Esophagus squamous epithelium (tissue), 5 donors: ENCODE results near the gene SHC4. TPM values are rescaled to one million over a fixed set of nuclear protein-coding genes. Genes with fewer than 3 reads are reported as not detected.
A peak's percentile ranks its signal among the peaks of the same experiment; 100 is the strongest.

ENCODE experiments used
- DNase-seq: peaks from one replicate; lab custom pipeline; 2025; lab: John Stamatoyannopoulos, UW
- H3K27ac ChIP-seq, 4 donors: fragments of 200-600 bp; sonication (generic); one replicate each; pipeline ENCODE4 v1.5.1; 2016 to 2019; ENCODE audit warnings: mild to moderate bottlenecking in 1 of 4
- H3K27me3 ChIP-seq, 4 donors: fragments of 200-600 bp; sonication (generic); 1 replicate in 3 of 4; 2 replicates in 1 of 4; pipeline versions ENCODE4 v1.5.1 to v1.6.0; 2017 to 2021; ENCODE audit warnings: antibody characterized with exemption in 1 of 4
- H3K36me3 ChIP-seq, 3 donors: fragments of 200-600 bp; sonication (generic); one replicate each; pipeline ENCODE4 v1.5.1; 2016 to 2019
- H3K4me1 ChIP-seq, 3 donors: fragments of 200-600 bp; sonication (generic); one replicate each; pipeline ENCODE4 v1.5.1; 2017 to 2019
- H3K4me3 ChIP-seq, 4 donors: fragments of 200-600 bp; sonication (generic); 1 replicate in 3 of 4; 2 replicates in 1 of 4; pipeline ENCODE4 v1.5.1; 2016 to 2019; ENCODE audit warnings: mild to moderate bottlenecking in 2 of 4, moderate library complexity in 1 of 4
- H3K9me3 ChIP-seq, 3 donors: fragments of 200-600 bp; sonication (generic); one replicate each; pipeline ENCODE4 v1.5.1; 2016 to 2019
- CTCF ChIP-seq, 6 experiments: fragments of 450-650 bp in 4 of 6; fragments of 200-600 bp in 2 of 6; sonication (generic) in 2 of 6; IDR thresholded peaks; one replicate each; pipeline ENCODE4 v1.5.1; 2016 to 2019; ENCODE audit warnings: antibody characterized with exemption in 6 of 6, mild to moderate bottlenecking in 4 of 6, moderate library complexity in 4 of 6
- POLR2A ChIP-seq, 4 donors: fragments of 450-650 bp; IDR thresholded peaks; one replicate each; pipeline ENCODE4 v1.6.1; 2017; ENCODE audit warnings: antibody characterized with exemption in 4 of 4, mild to moderate bottlenecking in 4 of 4, moderate library complexity in 3 of 4
- WGBS, 2 donors: methylation state at CpG; one replicate each; pipeline ENCODE4 v1.1.5; 2018; 5-methylcytosine and 5-hydroxymethylcytosine counted together
- intact Hi-C: fragments of 100-400 bp; cut with DNase I; formaldehyde crosslinking; loops from one replicate; pipeline ENCODE4 v1.15.0; 2022
- total RNA-seq, 4 donors: library from RNA; depleted of rRNA; stranded (reverse); fragments of >200 nt; gene quantifications; one replicate each; pipeline ENCODE4 v1.1.0, GENCODE V29; 2016
- donor health status: DM: yes; HTN: yes; CAD: no.

The SHC4 gene
- total RNA-seq, 4 donors from 2014 or later = 0.18 to 0.50 (median 0.38) TPM; not detected in 1

DNA sequence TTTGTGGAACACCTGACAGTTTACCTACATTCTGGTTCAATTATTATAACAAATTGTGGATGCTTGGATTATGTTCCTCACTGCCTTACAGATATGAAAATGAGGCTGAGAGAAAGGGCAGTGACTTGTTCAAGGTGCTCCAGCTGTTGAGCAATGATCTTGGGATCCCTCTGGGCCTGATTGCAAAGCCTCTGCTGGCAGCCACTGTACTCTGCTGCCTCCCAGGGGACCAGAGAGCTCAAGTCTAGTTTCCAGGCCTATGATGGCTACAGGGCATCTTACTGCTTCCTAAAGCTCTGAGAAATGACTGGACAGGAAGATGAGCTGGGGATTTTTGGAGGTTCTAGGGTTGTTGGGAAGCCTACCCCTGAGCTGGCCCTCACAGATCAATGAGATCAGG lies 2.3 kb upstream of the SHC4 start:
- H3K4me1 ChIP-seq = peaks cover 12 to 21% (median 17%) of the 10 kb centered on the region in 3 donors
- no peak overlapping the region for H3K27ac ChIP-seq
- TF ChIP-seq CTCF (IDR thresholded peaks at IDR 0.05) (no peak), POLR2A (IDR thresholded peaks at IDR 0.05) (no peak)
- H3K36me3 ChIP-seq = no peaks in the 10 kb centered on the region
- peaks cover 0 to 50% (median 0%) of the 10 kb centered on the region in 4 donors for H3K27me3 ChIP-seq
- no peaks in the 10 kb centered on the region for H3K9me3 ChIP-seq
- H3K4me3 ChIP-seq = no peak overlapping the region
- no peak for DNase-seq
- intact Hi-C loops = no loop called here

DNA sequence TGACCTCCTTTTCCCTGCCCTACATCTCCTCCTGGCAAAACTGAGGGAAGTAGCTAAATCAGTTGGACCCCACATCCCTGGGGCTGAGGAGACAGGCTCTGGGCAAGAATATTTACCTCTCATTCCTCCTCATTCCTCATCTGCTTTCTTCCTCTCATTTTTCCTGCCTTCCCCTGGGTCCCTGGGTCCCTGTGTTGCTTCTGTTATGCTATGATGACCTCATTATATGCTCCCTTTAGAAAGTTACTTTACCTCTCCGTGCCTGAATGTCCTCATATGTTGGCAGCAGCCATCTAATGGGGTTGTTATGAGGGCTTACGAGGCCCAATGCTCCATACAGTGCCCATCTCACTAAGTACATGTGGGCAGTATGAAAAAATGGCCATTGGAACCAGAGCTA lies 1.2 kb upstream of the SHC4 start:
- Histone ChIP-seq H3K27ac (no peak overlapping the region), H3K27me3 (peaks cover 0 to 48% (median 0%) of the 10 kb centered on the region in 4 donors), H3K4me1 (peaks cover 12 to 21% (median 17%) of the 10 kb centered on the region in 3 donors), H3K36me3 (no peaks in the 10 kb centered on the region), H3K9me3 (no peaks in the 10 kb centered on the region), H3K4me3 (no peak overlapping the region)
- no peak for DNase-seq
- 63 to 78% methylated on average over 2 of the region's 2 CpGs for WGBS, 2 donors
- intact Hi-C loops = no loop called here
- no peak for TF ChIP-seq CTCF (IDR thresholded peaks at IDR 0.05)

DNA sequence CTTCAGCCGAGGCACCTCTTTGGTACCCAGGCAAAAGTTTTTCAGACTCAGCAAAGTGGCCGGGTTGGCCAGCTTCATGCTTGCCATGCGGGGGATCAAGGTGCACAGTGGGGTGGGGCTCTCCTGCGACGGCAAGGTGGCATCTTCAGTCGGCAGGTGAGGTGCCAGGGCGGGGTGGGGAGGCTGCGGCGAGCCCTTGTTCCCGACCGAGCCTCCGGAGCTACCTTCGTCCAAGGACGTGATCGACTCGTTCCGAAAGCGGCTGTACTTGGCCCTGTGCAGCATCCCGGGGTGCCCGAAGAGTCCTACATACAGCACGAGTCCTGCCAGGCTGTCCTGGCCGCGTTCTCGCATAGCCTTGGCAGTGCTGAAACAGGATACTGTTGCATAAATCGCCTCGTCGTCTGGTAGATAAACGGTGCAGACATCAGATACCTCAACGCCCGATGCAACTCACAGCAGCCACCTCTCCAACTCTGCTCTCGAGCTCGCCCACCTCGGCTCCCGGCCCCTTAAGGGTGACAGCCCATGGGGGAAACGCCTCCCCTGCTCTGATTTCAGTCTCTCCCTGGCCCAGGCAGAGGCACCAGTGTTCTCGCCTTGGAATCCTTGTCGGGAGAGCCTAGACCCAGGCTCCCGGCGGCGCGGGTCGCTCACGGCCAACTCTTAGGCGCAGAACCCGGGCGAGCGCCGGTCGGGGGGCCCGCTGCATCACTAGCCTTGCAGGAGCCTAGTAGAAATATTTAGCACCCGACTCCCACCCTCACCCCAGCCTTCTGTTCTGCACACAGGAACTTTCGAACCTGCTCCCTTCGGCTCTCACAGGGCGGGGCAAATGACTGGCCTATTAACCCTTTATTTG lies 826 bp downstream of the SHC4 start:
- Histone ChIP-seq H3K4me3 (peak overlapping the region; percentile 25 to 67 (median 47)), H3K36me3 (no peaks in the 10 kb centered on the region), H3K27ac (peak overlapping the region in 2 of 4 donors; percentile 7 to 16), H3K4me1 (peaks cover 12 to 21% (median 17%) of the 10 kb centered on the region in 3 donors), H3K27me3 (peaks cover 0 to 42% (median 0%) of the 10 kb centered on the region in 4 donors), H3K9me3 (no peaks in the 10 kb centered on the region)
- 0 to 10% methylated on average over 2 to 9 of the region's 54 CpGs for WGBS, 2 donors
- intact Hi-C loops = no loop called here
- DNase-seq = no peak
- TF ChIP-seq CTCF (IDR thresholded peaks at IDR 0.05) (no peak), POLR2A (IDR thresholded peaks at IDR 0.05) (no peak)

DNA sequence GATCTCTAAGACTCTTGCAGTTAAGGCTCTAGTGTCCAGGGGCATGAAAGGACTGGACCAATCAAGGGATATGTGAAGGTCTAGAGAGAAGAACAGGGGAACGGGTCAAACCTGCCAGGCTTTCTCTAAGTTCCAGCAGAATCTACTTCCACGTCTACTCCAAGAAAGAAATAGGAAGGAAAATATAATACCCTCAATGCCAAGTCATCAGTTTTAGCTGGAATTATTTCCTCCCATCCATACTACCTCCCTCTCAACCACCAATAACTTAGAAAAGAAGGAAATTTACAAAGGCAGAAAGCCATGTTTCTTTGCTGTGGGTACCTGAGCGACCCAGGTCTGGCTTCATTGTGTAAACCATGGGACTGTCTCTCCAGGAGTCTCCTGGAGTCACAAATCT lies 7.8 kb downstream of the SHC4 start:
- no peaks in the 10 kb centered on the region for H3K27me3 ChIP-seq
- WGBS, 2 donors = 72 to 86% methylated on average over 3 of the region's 3 CpGs
- DNase-seq = no peak
- H3K4me1 ChIP-seq = no peaks in the 10 kb centered on the region
- no peaks in the 10 kb centered on the region for H3K36me3 ChIP-seq
- no peak overlapping the region for H3K27ac ChIP-seq
- no peak for TF ChIP-seq CTCF (IDR thresholded peaks at IDR 0.05)
- no peak for TF ChIP-seq POLR2A (IDR thresholded peaks at IDR 0.05)
- H3K9me3 ChIP-seq = no peaks in the 10 kb centered on the region
- H3K4me3 ChIP-seq = no peak overlapping the region
- intact Hi-C loops = no loop called here

DNA sequence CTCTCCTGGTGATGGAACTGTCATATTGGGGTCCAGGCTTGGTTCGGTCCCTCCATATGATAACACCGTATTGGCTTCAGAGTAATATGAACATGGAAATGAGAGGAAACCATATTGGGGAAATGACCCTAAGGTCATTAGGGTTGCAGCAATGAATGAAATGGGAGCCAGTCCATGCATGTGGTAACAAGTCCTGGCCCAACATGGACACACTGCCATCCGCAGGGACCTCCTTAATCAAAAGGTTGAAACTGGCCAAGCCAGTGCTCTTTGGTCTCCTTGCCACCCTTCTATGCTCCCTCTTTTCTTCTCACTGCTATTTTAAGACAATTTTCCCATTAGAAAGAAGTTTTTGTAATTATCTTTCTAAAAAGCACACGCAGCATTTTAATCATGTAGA lies 8.3 kb downstream of the SHC4 start:
- no peak overlapping the region for H3K27ac ChIP-seq
- no peaks in the 10 kb centered on the region for H3K4me1 ChIP-seq
- no peak for DNase-seq
- no peaks in the 10 kb centered on the region for H3K36me3 ChIP-seq
- no peaks in the 10 kb centered on the region for H3K9me3 ChIP-seq
- no peak for TF ChIP-seq POLR2A (IDR thresholded peaks at IDR 0.05)
- no peak for TF ChIP-seq CTCF (IDR thresholded peaks at IDR 0.05)
- 84 to 86% methylated on average over 3 to 4 of the region's 4 CpGs for WGBS, 2 donors
- no peak overlapping the region for H3K4me3 ChIP-seq
- no peaks in the 10 kb centered on the region for H3K27me3 ChIP-seq
- intact Hi-C loops = no loop called here
